GM21447 (cell line): ENCODE measurements around the gene EYS.
"Not testable (repeated sequence)": the region's sequence is repeated elsewhere in the genome, so short reads cannot be mapped to it uniquely, and the experiment has no call there.

ENCODE experiments used
- ATAC-seq: cut with Tn5 transposase; IDR thresholded peaks from one replicate; pipeline ENCODE4 v1.9.1; 2021; ENCODE audit not compliant: unreplicated experiment

Gene EYS

GRCh38 chr6:64502801-64503200 is 1204.2 kb downstream of the EYS start:
- ATAC-seq, result no peak

DNA sequence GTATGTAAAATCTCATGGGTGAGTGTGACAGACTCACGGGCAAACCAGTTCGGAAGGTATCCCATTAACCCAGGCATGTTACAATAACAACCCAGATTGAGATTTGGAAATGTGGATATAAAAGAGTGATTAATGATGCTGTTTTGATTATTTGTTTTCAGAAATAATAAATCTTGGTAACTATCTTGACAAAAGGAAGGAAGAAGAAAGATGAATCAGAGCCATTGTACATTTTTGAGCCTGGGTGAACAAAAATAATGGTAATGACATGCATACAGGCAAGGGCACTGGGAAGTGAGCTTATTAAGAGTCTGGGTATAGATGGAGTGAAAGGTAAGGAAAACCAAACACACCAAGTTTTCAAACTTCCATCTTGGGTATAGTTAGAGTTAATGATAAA is 1209.4 kb downstream of the EYS start:
- no peak for ATAC-seq

DNA sequence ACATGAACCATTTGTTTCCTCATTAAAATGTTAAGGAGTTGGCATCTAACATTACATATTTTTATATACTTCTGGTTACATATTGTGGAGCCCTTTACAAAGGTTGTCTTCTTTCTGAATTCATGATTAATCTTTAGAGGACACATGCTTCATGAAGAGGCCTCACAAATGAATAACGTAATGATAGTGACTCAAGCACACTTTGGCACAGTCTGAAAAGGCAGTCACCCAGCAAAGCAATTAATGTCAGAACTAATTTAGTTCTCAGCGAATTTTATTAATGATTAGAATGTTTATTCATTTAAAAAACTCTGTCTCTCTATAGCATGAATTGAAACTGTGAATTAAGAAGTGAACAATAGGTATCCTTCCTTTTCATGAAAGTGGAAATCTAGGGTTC is 1217.3 kb downstream of the EYS start:
- no peak for ATAC-seq

DNA sequence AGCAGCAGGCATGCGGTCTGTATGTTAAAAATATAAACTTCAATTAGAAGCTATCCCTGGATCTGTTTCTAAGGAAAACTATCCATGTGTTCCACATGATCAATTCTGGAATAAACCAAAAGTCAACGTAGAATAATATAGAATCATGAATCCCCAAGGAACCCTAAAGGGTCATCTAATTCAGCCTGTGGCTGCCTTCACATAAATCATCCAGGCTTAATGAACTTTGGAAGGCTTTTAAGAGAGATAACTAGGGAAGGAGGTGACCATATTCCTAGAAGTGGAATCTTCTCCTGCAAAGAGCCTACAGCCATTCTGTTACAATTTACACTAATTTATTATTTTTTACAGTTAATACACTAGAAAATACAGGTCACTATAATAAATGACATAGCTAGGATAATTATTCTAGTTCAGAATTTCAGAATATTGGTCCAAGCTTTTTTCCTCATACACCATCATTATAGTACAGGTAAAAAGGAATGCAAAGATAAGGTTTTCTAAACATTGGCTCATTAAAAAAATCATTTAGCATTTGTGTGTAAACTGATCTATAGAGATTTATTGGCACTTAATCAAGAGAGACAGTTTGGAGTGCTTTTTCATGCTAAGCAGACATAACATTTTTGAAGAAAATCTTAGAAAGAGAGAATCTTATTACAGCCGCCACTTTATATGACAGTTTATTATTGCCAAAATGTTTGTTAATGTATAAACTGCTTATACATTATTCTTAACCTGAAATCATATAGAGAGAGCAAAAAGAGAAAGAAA is 1220.3 kb downstream of the EYS start:
- ATAC-seq, result no peak

DNA sequence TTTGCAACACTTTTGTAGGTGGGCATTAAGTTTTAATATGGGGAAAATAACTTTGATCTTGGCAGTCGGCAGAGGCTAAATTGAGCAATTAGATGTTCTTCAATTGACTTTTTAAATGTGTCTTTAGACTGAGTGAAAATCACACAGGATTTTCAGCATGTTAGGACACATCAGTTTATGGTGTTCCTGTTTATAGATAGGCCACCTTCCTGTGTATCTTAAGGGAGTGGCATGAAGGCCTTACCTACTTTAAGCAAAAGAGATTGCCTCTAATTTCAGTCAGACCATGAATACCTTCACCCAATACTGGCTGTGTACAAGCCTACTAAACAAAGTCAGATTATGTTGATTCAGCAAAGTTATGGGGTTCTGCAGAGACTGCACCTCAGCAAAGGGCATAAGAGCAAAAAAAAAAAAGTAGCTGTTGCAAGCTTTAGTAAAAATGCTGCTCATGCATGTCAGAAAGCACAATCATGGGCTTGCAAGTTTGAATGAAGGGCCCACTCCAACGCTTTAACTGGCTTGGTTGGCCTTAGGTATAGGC is 1223.0 kb downstream of the EYS start:
- ATAC-seq, result no peak

- no peak for ATAC-seq
These were observed 1224.4 kb downstream of the EYS start for GRCh38 chr6:64482631-64483030.

DNA sequence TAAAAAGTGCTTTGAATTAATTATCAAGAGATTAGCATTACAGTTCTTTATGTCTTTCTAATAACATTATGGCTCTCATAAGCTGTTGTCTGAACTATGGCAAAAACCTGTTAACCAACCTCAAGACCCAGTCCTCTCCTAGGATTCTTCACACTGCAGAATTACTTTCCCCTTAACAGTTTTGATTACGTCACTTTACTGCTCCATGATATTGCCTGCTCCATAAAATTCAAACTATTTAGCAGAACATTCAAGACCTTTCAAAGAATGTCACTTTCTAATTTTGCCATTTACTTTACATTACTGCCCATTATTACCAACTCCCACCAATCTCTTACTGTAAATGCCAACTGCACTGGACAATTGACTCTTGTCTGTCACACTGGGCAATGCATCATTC is 1227.9 kb downstream of the EYS start:
- ATAC-seq, result no peak

- ATAC-seq, result no peak
These were observed 1229.6 kb downstream of the EYS start for GRCh38 chr6:64477391-64477790.

DNA sequence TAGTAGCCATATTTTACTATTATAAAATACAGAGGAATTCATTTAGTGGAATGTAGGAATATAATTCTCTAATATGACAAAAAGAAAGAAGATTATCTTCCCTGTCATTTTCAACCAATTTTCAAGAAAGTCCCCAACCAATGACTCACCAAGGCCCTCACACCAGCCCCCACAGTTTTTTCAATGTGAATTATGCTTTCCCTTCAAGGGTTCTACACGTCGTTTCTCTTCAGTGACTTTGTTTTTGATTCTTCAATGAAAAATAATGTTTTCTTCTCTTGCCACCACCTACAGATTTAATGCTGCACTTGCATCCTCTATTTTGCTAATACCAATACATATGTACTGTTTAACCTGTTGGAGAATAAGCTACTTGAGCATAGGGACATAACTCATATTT is 1230.1 kb downstream of the EYS start:
- ATAC-seq, result no peak

- ATAC-seq, result not testable (repeated sequence)
These were observed 1237.6 kb downstream of the EYS start for GRCh38 chr6:64469405-64469804.

- no peak for ATAC-seq
These were observed 1239.4 kb downstream of the EYS start for GRCh38 chr6:64467656-64468055.

GRCh38 chr6:64459411-64459944 is 1247.5 kb downstream of the EYS start:
- ATAC-seq, result no peak

- not testable (repeated sequence) for ATAC-seq
These were observed 1258.9 kb downstream of the EYS start for GRCh38 chr6:64448101-64448500.

DNA sequence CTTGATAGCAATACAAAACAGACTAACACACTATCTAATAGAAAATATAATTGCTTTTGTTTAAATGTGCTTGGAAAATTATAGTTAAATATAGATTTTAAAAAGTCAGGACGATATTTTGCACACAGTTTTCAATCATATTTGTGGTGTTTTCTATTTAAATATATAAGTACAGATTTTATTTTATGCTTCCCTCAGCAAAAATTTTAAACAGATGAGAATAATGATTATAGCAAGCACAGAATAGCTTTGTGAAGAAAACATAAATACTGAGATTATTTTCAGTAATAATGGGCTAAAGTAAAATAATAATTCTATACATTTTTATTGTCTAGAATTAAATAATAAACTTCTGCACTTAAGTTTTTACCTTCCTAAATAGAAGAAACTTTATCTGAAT is 1262.0 kb downstream of the EYS start:
- ATAC-seq, result no peak

DNA sequence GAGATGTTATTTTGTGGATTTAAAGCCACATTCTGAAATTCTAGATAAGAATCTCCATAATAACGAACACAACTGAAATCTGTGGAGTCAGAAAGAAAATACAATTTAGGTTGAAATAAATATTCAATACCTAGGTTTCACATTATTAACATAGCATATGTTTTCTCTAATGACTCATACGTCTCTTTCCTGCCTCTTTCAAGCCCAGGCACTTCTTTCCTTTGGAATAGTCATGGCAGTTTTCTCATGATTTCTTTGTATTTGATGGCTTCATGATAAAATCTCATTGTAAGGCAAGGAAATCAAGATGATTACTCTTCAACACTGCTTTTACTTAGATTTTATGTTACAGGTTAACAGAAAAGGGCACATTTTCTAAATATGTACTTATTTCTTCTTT is 1267.8 kb downstream of the EYS start:
- ATAC-seq, result no peak

- no peak for ATAC-seq
These were observed 1269.0 kb downstream of the EYS start for GRCh38 chr6:64437996-64438395.

- no peak for ATAC-seq
These were observed 1277.1 kb downstream of the EYS start for GRCh38 chr6:64429926-64430325.

GRCh38 chr6:64428186-64428585 is 1278.8 kb downstream of the EYS start:
- no peak for ATAC-seq

GRCh38 chr6:64415926-64416325 is 1291.1 kb downstream of the EYS start:
- ATAC-seq, result no peak

DNA sequence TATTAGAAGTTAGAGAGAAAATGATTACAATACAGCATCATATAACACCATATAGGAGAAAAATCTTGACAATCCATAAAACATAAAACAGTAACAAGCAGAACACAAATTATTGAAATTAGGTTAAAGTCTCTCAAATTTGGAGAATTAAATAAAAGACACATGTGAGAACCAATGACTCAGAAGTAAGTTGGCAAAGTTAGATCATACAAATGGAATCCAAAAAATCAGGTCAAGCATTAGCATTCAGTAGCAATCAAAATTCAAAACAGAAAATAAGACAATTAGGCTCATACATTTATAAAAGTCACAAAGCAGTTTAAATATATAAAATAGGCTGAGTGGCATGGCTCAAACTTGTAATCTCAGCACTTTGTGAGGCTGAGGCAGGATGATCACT is 1295.8 kb downstream of the EYS start:
- no peak for ATAC-seq

- ATAC-seq, result no peak
These were observed 1297.1 kb downstream of the EYS start for GRCh38 chr6:64409948-64410347.

DNA sequence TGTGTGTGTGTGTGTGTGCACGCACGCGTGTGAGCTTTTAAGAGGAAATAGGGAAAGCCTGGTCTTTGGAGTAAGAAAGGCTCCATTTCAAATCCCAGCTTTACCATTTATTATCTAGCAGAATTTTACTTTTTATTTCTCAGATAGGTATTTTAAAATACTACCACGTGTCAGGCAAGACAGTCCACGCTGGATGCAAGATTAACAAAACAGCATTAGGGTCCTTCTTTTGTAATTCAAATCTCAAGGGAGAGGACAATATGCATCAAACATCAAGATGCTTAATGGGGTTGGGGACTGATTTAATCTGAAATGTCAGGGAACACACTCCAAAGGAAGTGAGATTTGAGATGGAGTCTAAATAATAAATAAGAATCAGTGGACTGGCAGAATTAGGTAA is 1302.6 kb downstream of the EYS start:
- no peak for ATAC-seq

DNA sequence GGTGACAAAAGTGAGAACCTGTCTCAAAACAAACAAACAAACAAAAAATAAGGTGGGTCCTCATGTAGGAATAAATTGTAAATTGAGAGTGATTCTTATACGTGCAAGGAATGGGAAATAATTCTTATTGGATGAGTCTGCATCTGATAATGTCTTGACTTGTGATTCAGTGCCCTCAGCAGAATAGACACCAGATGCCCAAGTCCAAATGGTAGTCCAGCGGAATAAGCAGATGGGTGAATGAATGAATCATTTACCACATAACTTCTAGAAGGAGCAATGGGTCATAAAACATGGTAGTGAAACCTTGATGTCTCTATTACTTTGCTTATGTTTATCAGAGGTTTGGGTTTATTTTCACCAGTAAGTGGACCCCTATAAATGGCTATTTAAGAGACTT is 1323.7 kb downstream of the EYS start:
- no peak for ATAC-seq
